Muscle of back (tissue), 11 donors: Measurements from ENCODE around the gene CCL4L2. TPM values are rescaled to one million over a fixed set of nuclear protein-coding genes. Genes with fewer than 3 reads are reported as not detected.
"Not testable (repeated sequence)": the region's sequence is repeated elsewhere in the genome, so short reads cannot be mapped to it uniquely, and the experiment has no call there.

Source experiments
- DNase-seq, 3 donors: peaks; one replicate each; pipeline versions ENCODE4 v3.0.0 to v3.0.0-alpha.2; 2013
- polyA plus RNA-seq, 10 donors: library from polyadenylated mRNA; unstranded; fragments of 120-200 nt; gene quantifications; one replicate each; pipeline ENCODE4 v1.2.1, GENCODE V29; 2013; ENCODE audit not compliant: insufficient read length in 10 of 10

Gene CCL4L2
- polyA plus RNA-seq, 10 donors = 0.74 to 21.4 (median 2.5) TPM; not detected in 1

DNA sequence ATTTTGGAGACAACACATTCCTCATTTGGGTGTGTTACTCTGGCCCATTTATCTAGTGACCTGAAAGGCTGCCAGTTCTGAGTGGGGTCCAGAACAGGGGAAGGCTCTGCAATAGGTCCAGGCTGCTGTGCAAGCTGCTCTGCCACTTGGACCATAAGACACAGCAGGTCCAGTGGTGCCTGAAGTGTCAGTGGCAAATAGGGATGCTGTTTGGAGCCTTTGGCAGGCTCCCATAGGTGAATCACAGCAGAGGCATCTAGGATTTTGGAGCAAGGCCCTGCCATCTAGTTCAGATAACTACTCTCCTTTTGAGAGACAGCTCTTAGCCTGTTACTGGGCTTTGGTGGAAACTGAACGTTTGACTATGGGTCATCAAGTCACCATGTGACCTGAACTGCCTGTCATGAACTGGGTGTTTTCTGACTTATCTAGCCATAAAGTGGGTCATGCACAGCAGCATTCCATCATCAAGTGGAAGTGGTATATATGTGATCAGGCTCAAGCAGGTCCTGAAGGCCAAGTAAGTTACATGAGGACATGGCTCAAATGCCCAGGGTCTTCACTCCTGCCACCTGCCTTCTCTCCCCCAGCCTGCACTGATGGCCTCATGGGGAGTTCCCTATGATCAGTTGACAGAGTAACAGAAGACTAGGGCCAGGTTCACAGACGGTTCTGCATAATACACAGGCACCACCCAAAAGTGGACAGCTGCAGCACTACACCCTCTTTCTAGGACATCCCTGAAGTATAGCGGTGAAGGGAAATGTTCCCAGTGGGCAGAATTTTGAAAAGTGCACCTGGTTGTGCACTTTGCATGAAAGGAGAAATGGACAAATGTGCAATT is 10.1 kb downstream of the CCL4L2 start:
- DNase-seq = not testable (repeated sequence)

DNA sequence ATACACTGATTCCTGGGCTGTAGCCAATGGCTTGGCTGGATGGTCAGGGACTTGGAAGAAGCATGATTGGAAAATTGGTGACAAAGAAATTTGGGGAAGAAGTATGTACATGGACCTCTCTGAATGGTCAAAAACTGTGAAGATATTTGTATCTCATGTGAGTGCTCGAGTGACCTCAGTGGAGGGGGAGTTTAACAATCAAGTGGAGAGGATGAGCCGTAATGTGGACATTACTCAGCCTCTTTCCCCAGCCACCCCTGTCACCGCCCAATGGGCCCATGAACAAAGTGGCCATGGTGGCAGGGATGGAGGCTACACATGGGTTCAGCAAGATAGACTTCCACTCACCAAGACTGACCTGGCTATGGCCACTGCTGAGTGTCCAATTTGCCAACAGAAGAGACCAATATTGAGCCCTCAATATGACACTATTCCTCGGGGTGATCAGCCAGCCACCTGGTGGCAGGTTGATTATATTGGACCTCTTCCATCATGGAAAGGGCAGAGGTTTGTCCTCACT is 10.8 kb downstream of the CCL4L2 start:
- DNase-seq = not testable (repeated sequence)

DNA sequence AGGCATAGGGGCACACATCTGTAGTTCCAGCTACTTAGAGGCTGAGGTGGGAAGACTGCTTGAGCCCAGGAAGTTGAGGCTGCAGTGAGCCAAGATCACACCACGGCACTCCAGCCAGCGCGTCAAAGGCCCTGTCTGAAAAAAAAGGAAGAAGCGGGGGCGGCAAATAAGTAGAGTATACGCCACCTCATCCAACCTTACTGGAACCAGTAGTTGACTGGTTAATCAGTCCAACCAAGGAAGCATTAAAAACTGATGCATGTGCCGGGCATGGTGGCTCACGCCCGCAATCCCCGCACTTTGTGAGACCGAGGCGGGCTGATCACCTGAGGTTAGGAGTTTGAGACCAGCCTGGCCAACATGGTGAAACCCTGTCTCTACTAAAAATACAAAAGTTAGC is 12.1 kb downstream of the CCL4L2 start:
- DNase-seq = not testable (repeated sequence)

DNA sequence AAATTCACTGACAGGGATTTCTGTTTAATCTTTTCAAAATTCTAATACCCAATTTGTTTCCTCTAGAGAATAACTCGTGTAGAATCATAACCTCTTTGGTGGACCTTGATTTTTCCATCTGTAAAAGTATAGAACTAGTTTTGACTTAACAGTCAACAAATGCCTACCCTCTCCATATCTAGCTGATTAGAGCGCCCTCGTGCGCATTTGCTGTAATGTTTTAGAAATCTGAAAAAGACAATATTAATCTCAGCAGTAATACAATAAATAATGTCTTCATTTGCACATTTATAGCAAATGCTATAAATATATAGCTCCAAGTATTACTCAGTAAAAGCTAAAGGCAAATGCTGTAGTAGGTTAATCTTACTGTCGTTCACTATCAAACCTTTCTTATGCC is 18.8 kb downstream of the CCL4L2 start:
- not testable (repeated sequence) for DNase-seq

DNA sequence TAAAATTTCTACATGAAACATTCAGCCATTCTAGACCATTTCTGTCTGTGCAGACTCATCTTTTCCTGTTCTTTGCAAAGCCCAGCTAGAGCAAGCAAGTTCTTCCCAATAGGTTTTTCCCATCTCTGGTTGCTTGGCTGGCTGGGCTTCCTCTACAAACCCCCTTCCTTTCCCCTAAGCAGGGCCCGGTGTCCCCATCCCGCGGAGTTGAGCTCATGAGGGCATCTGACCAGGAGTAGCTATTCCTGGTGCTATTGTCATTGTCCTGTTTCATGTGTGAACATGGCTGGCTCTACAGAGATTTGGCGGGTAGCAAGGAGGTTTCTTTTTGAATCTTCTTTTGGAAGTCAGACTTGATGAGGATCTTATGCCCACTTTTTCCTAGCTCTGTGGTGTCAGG is 31.2 kb downstream of the CCL4L2 start:
- DNase-seq = not testable (repeated sequence)

Other genes starting within 250 kb of the CCL4L2 start
- gene CCL16, start 229.6 kb upstream of the CCL4L2 start, polyA plus RNA-seq = under 1 TPM in 9 of 10 donors, not detected in 1; 0.11 to 0.56 (median 0.17) TPM
- 10 to 100 TPM; 17.4 to 41.0 (median 32.6) TPM for gene CCL14, start 224.3 kb upstream of the CCL4L2 start, polyA plus RNA-seq
- under 1 TPM in 1 of 10 donors, not detected in 9; 0.19 TPM for gene CCL15, start 209.5 kb upstream of the CCL4L2 start, polyA plus RNA-seq
- under 1 TPM in 1 of 10 donors, not detected in 9; 0.32 TPM for gene CCL23, start 193.1 kb upstream of the CCL4L2 start, polyA plus RNA-seq
- gene CCL18, start 146.8 kb upstream of the CCL4L2 start, polyA plus RNA-seq = under 1 TPM in 2 of 10 donors, not detected in 8; 0.18 to 0.23 TPM
- gene CCL3, start 120.9 kb upstream of the CCL4L2 start, polyA plus RNA-seq = 10 to 100 TPM in 3 of 10 donors, 1 to 10 TPM in 6, under 1 TPM in 1; 0.79 to 16.5 (median 6.4) TPM
- 10 to 100 TPM in 1 of 10 donors, 1 to 10 TPM in 8, under 1 TPM in 1; 0.48 to 16.8 (median 3.3) TPM for gene CCL4, start 107.2 kb upstream of the CCL4L2 start, polyA plus RNA-seq
- 10 to 100 TPM in 3 of 10 donors, 1 to 10 TPM in 7; 2.9 to 16.2 (median 7.5) TPM for gene TBC1D3B, start 34.4 kb upstream of the CCL4L2 start, polyA plus RNA-seq
- gene CCL3L1, start 14.3 kb upstream of the CCL4L2 start, polyA plus RNA-seq = 10 to 100 TPM in 1 of 10 donors, 1 to 10 TPM in 3, under 1 TPM in 5, not detected in 1; 0.25 to 11.4 (median 0.95) TPM
- gene TBC1D3I, start 53.5 kb downstream of the CCL4L2 start, polyA plus RNA-seq = 1 to 10 TPM in 3 of 10 donors, under 1 TPM in 1, not detected in 6; 0.82 to 2.9 (median 1.3) TPM
- 1 to 10 TPM in 2 of 10 donors, not detected in 8; 1.4 to 1.9 TPM for gene TBC1D3G, start 112.8 kb downstream of the CCL4L2 start, polyA plus RNA-seq
- 1 to 10 TPM in 1 of 10 donors, not detected in 9; 9.4 TPM for gene TBC1D3H, start 177.4 kb downstream of the CCL4L2 start, polyA plus RNA-seq